NCI-H526 (cell line): Measurements from ENCODE around the gene ATMIN.

Experiments
- DNase-seq, 2 experiments: peaks; one replicate each; lab custom pipeline; 2025; lab: John Stamatoyannopoulos, UW

ATMIN gene

GRCh38 chr16:81069063-81069462 lies 33.4 kb downstream of the ATMIN start:
- no peak for DNase-seq

GRCh38 chr16:81070979-81071378 lies 35.3 kb downstream of the ATMIN start:
- DNase-seq = no peak

DNA sequence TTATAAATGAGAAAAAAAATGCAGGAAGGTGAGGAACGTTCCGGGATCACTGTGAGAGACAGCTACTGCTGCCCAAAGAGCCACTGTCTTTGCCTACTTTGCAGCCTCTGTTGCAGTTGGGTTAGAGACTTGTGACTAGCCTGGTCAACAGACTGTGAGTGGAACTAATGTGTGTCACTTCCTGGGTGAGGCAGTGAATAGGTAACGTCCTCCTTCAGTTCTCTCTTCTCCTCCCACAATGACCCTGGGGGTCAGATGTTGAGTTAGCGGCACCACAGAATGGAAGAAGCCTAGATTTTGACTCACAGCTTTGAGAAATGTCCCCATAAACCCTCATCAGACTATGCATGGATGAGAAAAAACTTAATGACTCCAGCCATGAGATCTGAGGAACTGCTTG lies 36.2 kb downstream of the ATMIN start:
- no peak for DNase-seq

- no peak for DNase-seq
Measured at GRCh38 chr16:81073560-81074330, 38.1 kb downstream of the ATMIN start.

DNA sequence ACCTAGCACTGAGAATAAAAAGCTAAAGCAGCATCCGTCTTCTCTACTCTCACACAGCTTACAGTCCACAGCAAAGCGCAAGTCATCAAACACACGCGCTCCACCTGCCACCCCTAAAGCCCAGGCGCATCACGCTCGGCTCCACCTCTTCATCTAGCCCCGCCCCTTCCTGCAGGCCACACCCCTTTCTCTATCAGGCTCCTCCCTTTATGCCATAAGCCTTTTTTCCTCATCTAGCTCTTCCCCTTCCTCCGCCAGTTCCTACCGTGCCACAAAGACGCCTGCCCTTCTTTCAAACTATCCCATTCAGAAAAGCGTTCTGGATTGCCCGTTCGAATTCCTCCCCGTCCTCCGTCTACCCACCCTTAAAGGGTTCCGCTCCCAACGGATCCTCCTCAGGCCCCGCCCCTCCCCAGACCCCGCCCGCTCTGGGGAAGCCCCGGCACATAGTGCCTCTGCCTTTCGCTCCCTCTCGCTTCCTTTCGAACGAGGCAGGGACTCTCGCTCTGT lies 41.0 kb downstream of the ATMIN start:
- peak; percentile 89 to 90 for DNase-seq

GRCh38 chr16:81077076-81077940 lies 41.7 kb downstream of the ATMIN start, which contains the start of gene C16orf46:
TSS of gene C16orf46 (minus strand) at chr16:81077238. CDS start at chr16:81063955, 13,283 bp downstream.
- DNase-seq = peak; percentile 90 to 92

GRCh38 chr16:81080233-81080632 lies 44.6 kb downstream of the ATMIN start:
- no peak for DNase-seq

DNA sequence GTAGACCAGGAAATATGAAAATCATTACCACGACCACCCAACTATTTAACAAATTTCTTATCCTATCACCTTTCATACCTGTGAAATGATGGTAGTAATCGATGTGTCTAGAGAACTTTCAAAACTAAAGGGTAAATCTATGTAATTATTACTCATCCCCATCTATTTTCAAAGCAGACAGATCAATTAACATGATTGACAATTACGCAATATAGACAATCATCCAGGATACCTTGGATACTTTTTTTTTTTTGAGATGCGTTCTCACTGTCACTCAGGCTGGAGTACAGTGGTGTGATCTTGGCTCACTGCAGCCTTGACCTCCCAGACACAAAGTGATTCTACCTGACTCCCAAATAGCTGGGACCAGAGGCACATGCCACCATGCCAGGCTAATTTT lies 45.4 kb downstream of the ATMIN start:
- DNase-seq = no peak

GRCh38 chr16:81088836-81089235 lies 53.2 kb downstream of the ATMIN start:
- no peak for DNase-seq

- DNase-seq = no peak
Measured at GRCh38 chr16:81094771-81095251, 59.2 kb downstream of the ATMIN start.

GRCh38 chr16:81095653-81095952 lies 60.0 kb downstream of the ATMIN start:
- no peak for DNase-seq

DNA sequence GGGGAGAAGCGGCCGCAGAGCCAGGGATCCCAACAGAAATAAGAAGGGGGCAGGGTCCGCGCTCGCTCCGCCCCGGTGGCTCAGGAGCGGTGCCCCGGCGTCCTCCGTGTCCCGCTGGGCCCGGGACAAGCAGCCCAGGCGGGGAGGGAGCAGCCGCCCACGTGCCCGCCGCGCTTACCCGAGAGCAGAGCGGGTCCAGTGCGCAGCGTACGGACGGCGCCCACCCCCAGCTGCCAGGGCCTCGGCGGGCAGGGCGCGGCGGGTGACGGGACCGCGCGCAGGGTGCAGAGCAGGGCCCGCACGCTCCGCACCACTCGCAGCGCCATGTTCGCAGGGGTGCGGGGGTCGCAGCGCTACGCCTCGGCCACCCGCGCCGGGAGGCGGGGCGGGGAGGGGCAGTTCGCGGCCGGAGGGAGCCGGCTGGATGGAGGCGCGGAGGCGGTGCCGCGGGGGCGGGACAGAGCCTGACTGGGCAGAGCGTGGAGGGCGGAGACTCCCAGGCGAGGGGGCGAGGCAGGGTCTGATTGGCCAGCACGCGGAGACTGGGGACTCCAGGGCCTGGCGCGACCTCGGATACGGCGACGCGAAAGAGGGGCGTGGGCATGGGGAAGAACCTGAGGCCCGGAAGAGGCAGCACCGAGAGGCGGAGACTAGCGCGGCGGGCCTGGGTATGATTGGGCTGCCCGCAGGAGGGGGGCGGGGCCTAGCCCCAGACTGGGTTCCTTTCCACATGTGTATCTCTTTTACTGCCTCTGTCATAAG lies 60.5 kb downstream of the ATMIN start, which contains the start of gene GCSH:
Gene GCSH (minus strand): TSS at position 443 of the 762 bp plus-strand sequence. CDS start 117 bp downstream, at position 326.
- peak; percentile 90 to 98 for DNase-seq

- DNase-seq = no peak
Measured at GRCh38 chr16:81096715-81097208, 61.1 kb downstream of the ATMIN start.
